Upper lobe of left lung (tissue), 6 donors: ENCODE measurements around the gene MAGEB4. TPM values are rescaled to one million over a fixed set of nuclear protein-coding genes. Genes with fewer than 3 reads are reported as not detected.

Experiments
- ATAC-seq, 2 donors: fragments of 200-7000 bp; cut with Tn5 transposase; one replicate each; pipeline ENCODE4 v1.9.1; 2022; ENCODE audit warnings: mild to moderate bottlenecking in 2 of 2, moderate library complexity in 2 of 2; ENCODE audit not compliant: low FRiP score in 2 of 2
- DNase-seq, 2 donors: peaks; one replicate each; pipeline ENCODE4 v3.0.0-alpha.2; 2019 to 2020
- H3K27ac ChIP-seq, 4 donors: fragments of 200-600 bp; sonication (generic); one replicate each; pipeline ENCODE4 v1.5.1; 2016 to 2019
- H3K27me3 ChIP-seq, 4 donors: fragments of 200-600 bp; sonication (generic); one replicate each; pipeline ENCODE4 v1.5.1; 2017 to 2019
- H3K36me3 ChIP-seq, 4 donors: fragments of 200-600 bp; sonication (generic); one replicate each; pipeline ENCODE4 v1.5.1; 2016 to 2019
- H3K4me1 ChIP-seq, 4 donors: fragments of 200-600 bp; sonication (generic); one replicate each; pipeline ENCODE4 v1.5.1; 2018 to 2019
- H3K4me3 ChIP-seq, 4 donors: fragments of 200-600 bp; sonication (generic); one replicate each; pipeline ENCODE4 v1.5.1; 2017 to 2019; ENCODE audit warnings: mild to moderate bottlenecking in 2 of 4, moderate library complexity in 1 of 4
- H3K9me3 ChIP-seq, 4 donors: fragments of 200-600 bp; sonication (generic); one replicate each; pipeline ENCODE4 v1.5.1; 2018 to 2019
- CTCF ChIP-seq, 6 experiments: fragments of 450-650 bp in 4 of 6; fragments of 200-600 bp in 2 of 6; sonication (generic) in 2 of 6; IDR thresholded peaks; one replicate each; pipeline ENCODE4 v1.5.1; 2016 to 2019; ENCODE audit warnings: antibody characterized with exemption in 6 of 6
- EP300 ChIP-seq, 4 donors: sonication (generic); formaldehyde crosslinking; IDR thresholded peaks; one replicate each; pipeline ENCODE4 v1.5.1; 2017; ENCODE audit warnings: antibody characterized with exemption in 4 of 4, control low read depth in 2 of 4
- POLR2A ChIP-seq, 4 donors: fragments of 450-650 bp; IDR thresholded peaks; one replicate each; pipeline ENCODE4 v1.5.1; 2016 to 2017; ENCODE audit warnings: antibody characterized with exemption in 4 of 4, mild to moderate bottlenecking in 2 of 4
- POLR2AphosphoS5 ChIP-seq, 2 donors: sonication (generic); formaldehyde crosslinking; IDR thresholded peaks; one replicate each; pipeline ENCODE4 v1.5.1; 2017; ENCODE audit warnings: antibody characterized with exemption in 2 of 2
- WGBS, 2 donors: methylation state at CpG; one replicate each; pipeline ENCODE4 v1.1.5; 2017 to 2018; 5-methylcytosine and 5-hydroxymethylcytosine counted together
- total RNA-seq, 6 donors: library from RNA; depleted of rRNA in 4 of 6; stranded (reverse); fragments of >200 nt in 4 of 6; gene quantifications; one replicate each; pipeline versions ENCODE4 v1.1.0 to v1.2.1, GENCODE V29; 2016 to 2021
- donor health status: DM: no; HTN: no; CAD: no; lungs with moderate emphysema.
- donor health status: DM: no; HTN: yes; CAD: no; lungs with severe emphysema.

The MAGEB4 gene
- total RNA-seq, 6 donors from 2014 or later: not detected

- ATAC-seq: no peak
- no peak overlapping the region for H3K4me3 ChIP-seq
- no peaks in the 10 kb centered on the region for H3K36me3 ChIP-seq
- no peak overlapping the region for H3K27ac ChIP-seq
- no peaks in the 10 kb centered on the region for H3K9me3 ChIP-seq
- H3K27me3 ChIP-seq: no peaks in the 10 kb centered on the region
- TF ChIP-seq EP300 (IDR thresholded peaks at IDR 0.05) (no peak), POLR2AphosphoS5 (IDR thresholded peaks at IDR 0.05) (no peak), CTCF (IDR thresholded peaks at IDR 0.05) (no peak), POLR2A (IDR thresholded peaks at IDR 0.05) (no peak)
- DNase-seq: no peak
- 83 to 88% methylated on average over 2 of the region's 2 CpGs for WGBS, 2 donors
- H3K4me1 ChIP-seq: no peaks in the 10 kb centered on the region
These were observed 18.1 kb downstream of the MAGEB4 start for GRCh38 chrX:30259927-30260326.

GRCh38 chrX:30261012-30261411, 19.2 kb downstream of the MAGEB4 start:
- DNase-seq (no peak), ATAC-seq (no peak)
- TF ChIP-seq POLR2A (IDR thresholded peaks at IDR 0.05): no peak
- no peak for TF ChIP-seq POLR2AphosphoS5 (IDR thresholded peaks at IDR 0.05)
- TF ChIP-seq EP300 (IDR thresholded peaks at IDR 0.05): no peak
- TF ChIP-seq CTCF (IDR thresholded peaks at IDR 0.05): no peak
- H3K4me3 ChIP-seq: no peak overlapping the region
- H3K36me3 ChIP-seq: no peaks in the 10 kb centered on the region
- no peaks in the 10 kb centered on the region for H3K27me3 ChIP-seq
- no peaks in the 10 kb centered on the region for H3K4me1 ChIP-seq
- no peaks in the 10 kb centered on the region for H3K9me3 ChIP-seq
- H3K27ac ChIP-seq: no peak overlapping the region

GRCh38 chrX:30262763-30263162, 21.0 kb downstream of the MAGEB4 start:
- WGBS, 2 donors: 66 to 77% methylated on average over 1 of the region's 1 CpG
- Histone ChIP-seq H3K27me3 (no peaks in the 10 kb centered on the region), H3K4me3 (no peak overlapping the region), H3K36me3 (no peaks in the 10 kb centered on the region), H3K27ac (no peak overlapping the region), H3K4me1 (no peaks in the 10 kb centered on the region), H3K9me3 (no peaks in the 10 kb centered on the region)
- DNase-seq (no peak), ATAC-seq (no peak)
- TF ChIP-seq POLR2A (IDR thresholded peaks at IDR 0.05) (no peak), EP300 (IDR thresholded peaks at IDR 0.05) (no peak), POLR2AphosphoS5 (IDR thresholded peaks at IDR 0.05) (no peak), CTCF (IDR thresholded peaks at IDR 0.05) (no peak)

GRCh38 chrX:30270639-30271038, 28.8 kb downstream of the MAGEB4 start:
- 71 to 95% methylated on average over 3 of the region's 3 CpGs for WGBS, 2 donors
- H3K4me3 ChIP-seq: no peak overlapping the region
- no peak for ATAC-seq
- H3K9me3 ChIP-seq: peaks cover 0 to 5% (median 0%) of the 10 kb centered on the region in 4 donors
- DNase-seq: no peak
- no peak overlapping the region for H3K27ac ChIP-seq
- TF ChIP-seq POLR2A (IDR thresholded peaks at IDR 0.05): no peak
- TF ChIP-seq POLR2AphosphoS5 (IDR thresholded peaks at IDR 0.05): no peak
- no peak for TF ChIP-seq CTCF (IDR thresholded peaks at IDR 0.05)
- no peak for TF ChIP-seq EP300 (IDR thresholded peaks at IDR 0.05)
- no peaks in the 10 kb centered on the region for H3K36me3 ChIP-seq
- H3K4me1 ChIP-seq: no peaks in the 10 kb centered on the region
- H3K27me3 ChIP-seq: no peaks in the 10 kb centered on the region

GRCh38 chrX:30275498-30275897, 33.7 kb downstream of the MAGEB4 start:
- ATAC-seq (no peak), DNase-seq (no peak)
- no peak overlapping the region for H3K27ac ChIP-seq
- H3K27me3 ChIP-seq: no peaks in the 10 kb centered on the region
- no peaks in the 10 kb centered on the region for H3K9me3 ChIP-seq
- no peak overlapping the region for H3K4me3 ChIP-seq
- 19 to 38% methylated on average over 1 of the region's 1 CpG for WGBS, 2 donors
- TF ChIP-seq CTCF (IDR thresholded peaks at IDR 0.05) (no peak), POLR2AphosphoS5 (IDR thresholded peaks at IDR 0.05) (no peak), EP300 (IDR thresholded peaks at IDR 0.05) (no peak), POLR2A (IDR thresholded peaks at IDR 0.05) (no peak)
- no peaks in the 10 kb centered on the region for H3K4me1 ChIP-seq
- H3K36me3 ChIP-seq: no peaks in the 10 kb centered on the region
